Activated CD8-positive, alpha-beta memory T cell treated with anti-CD3 and anti-CD28 coated beads, Interleukin-2, amount 50 U/mL, for 4 hours (primary cell): Measurements from ENCODE around the gene CUTC.
"Not testable (repeated sequence)": the region's sequence is repeated elsewhere in the genome, so short reads cannot be mapped to it uniquely, and the experiment has no call there.

Experiments
- DNase-seq: peaks from one replicate; pipeline ENCODE4 v3.0.0-alpha.2; 2020

Gene CUTC

GRCh38 chr10:99732033-99732842, at the start of gene CUTC, which contains the start of gene COX15:
Gene CUTC, plus strand, starts transcription at chr10:99732234. Its CDS starts 115 bp downstream, at chr10:99732349.
Gene COX15, minus strand, starts transcription at chr10:99732127. Its CDS starts 78 bp downstream, at chr10:99732049.
- peak; percentile 95 for DNase-seq

- DNase-seq, result no peak
These were observed 49.3 kb upstream of the CUTC start for GRCh38 chr10:99682752-99683151.

GRCh38 chr10:99685597-99685967, 46.5 kb upstream of the CUTC start:
- no peak for DNase-seq

- no peak for DNase-seq
These were observed 42.6 kb upstream of the CUTC start for GRCh38 chr10:99689461-99689860.

- no peak for DNase-seq
These were observed 38.0 kb upstream of the CUTC start for GRCh38 chr10:99693933-99694583.

- no peak for DNase-seq
These were observed 36.3 kb upstream of the CUTC start for GRCh38 chr10:99695761-99696160.

GRCh38 chr10:99698504-99699080, 33.4 kb upstream of the CUTC start:
- no peak for DNase-seq

GRCh38 chr10:99700649-99701048, 31.4 kb upstream of the CUTC start:
- DNase-seq, result no peak

GRCh38 chr10:99708428-99709012, 23.5 kb upstream of the CUTC start:
- DNase-seq, result no peak

- DNase-seq, result no peak
These were observed 22.4 kb upstream of the CUTC start for GRCh38 chr10:99709480-99710229.

- DNase-seq, result no peak
These were observed 20.8 kb upstream of the CUTC start for GRCh38 chr10:99711129-99711719.

GRCh38 chr10:99714446-99714845, 17.6 kb upstream of the CUTC start:
- no peak for DNase-seq

GRCh38 chr10:99720387-99720786, 11.6 kb upstream of the CUTC start:
- DNase-seq, result no peak

- no peak for DNase-seq
These were observed 2.0 kb upstream of the CUTC start for GRCh38 chr10:99730026-99730425.

- no peak for DNase-seq
These were observed 565 bp upstream of the CUTC start for GRCh38 chr10:99731306-99732032.

GRCh38 chr10:99733366-99733765, 1.3 kb downstream of the CUTC start:
- no peak for DNase-seq

- DNase-seq, result not testable (repeated sequence)
These were observed 2.1 kb downstream of the CUTC start for GRCh38 chr10:99734111-99734510.

- no peak for DNase-seq
These were observed 8.2 kb downstream of the CUTC start for GRCh38 chr10:99740260-99740659.

- no peak for DNase-seq
These were observed 9.0 kb downstream of the CUTC start for GRCh38 chr10:99740933-99741559.

- no peak for DNase-seq
These were observed 10.2 kb downstream of the CUTC start for GRCh38 chr10:99742254-99742653.

- DNase-seq, result no peak
These were observed 10.7 kb downstream of the CUTC start for GRCh38 chr10:99742701-99743100.
